Measurements from ENCODE around the gene NUMA1.

Gene NUMA1

GRCh38 chr11:72100462-72100861 is 20.1 kb upstream of the NUMA1 start:
- no peak for DNase-seq (ENCODE audit: low spot score)

DNA sequence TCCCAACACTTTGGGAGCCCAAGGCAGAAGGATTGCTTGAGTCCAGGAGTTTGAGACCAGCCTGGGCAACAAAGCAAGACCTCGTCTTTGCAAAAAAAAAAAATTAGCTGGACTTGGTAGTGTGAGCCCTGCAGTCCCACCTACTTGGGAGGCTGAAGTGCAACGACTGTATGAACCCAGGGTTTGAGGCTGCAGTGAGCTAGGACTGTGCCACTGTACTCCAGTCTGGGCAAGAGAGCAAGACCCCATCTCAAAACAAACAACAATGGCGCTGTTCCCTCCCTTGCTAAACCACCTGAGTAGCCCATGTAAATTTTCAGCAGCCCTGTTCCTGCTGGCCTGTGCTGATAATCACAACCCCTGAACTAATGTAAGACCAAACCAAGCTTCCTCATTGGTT is 19.7 kb upstream of the NUMA1 start:
- DNase-seq (ENCODE audit: low spot score), result no peak

GRCh38 chr11:72098741-72099140 is 18.4 kb upstream of the NUMA1 start:
- DNase-seq (ENCODE audit: low spot score), result no peak

DNA sequence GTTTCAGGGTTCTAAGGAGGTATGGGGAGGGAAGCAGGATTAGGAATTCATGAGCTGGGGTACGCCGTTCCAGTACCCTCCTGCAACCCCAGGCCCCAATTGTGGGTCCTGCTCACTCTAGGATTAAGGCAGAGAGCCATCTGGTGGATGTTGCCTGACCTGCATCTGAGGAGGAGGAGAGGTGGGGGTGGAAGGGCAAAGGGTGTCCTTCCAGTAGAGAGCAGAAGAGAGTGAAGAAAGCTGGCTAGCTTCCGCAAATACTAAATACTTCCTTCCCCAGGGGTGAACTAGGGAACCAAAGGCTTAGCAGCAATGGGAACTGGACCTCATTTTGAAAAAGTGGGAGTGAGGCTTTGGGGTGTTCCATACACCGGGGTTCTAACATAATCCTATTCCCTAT is 10.9 kb upstream of the NUMA1 start:
- DNase-seq (ENCODE audit: low spot score), result peak; percentile 82

- DNase-seq (ENCODE audit: low spot score), result no peak
Observed at GRCh38 chr11:72088076-72088808, 7.9 kb upstream of the NUMA1 start.

GRCh38 chr11:72085621-72086351 is 5.4 kb upstream of the NUMA1 start:
- DNase-seq (ENCODE audit: low spot score), result no peak

DNA sequence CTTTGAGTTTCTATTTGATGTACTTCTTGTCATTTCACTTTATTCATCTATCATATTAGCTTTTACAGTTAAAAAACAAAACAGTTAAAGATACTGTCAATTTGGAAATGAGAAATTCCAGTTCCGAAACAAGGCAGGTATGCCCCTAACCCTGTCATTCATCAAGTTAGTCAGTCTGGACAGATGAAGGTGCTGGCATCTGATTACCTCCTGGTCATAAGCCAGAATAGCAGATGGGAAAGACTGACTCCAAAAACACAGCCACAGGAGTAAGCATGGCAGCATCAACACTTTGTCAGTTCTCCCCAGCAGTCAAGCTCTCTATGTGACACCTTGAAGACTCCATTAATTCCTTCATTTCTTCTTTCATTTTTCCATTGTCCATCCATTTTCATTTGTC is 4.6 kb upstream of the NUMA1 start:
- DNase-seq (ENCODE audit: low spot score), result no peak

GRCh38 chr11:72084076-72084475 is 3.7 kb upstream of the NUMA1 start:
- DNase-seq (ENCODE audit: low spot score), result no peak

GRCh38 chr11:72083414-72083813 is 3.1 kb upstream of the NUMA1 start:
- no peak for DNase-seq (ENCODE audit: low spot score)

- DNase-seq (ENCODE audit: low spot score), result no peak
Observed at GRCh38 chr11:72081821-72082453, 1.6 kb upstream of the NUMA1 start.

GRCh38 chr11:72081184-72081644 is 872 bp upstream of the NUMA1 start:
- no peak for DNase-seq (ENCODE audit: low spot score)

- DNase-seq (ENCODE audit: low spot score), result no peak
Observed at GRCh38 chr11:72079819-72080325, 470 bp downstream of the NUMA1 start.

DNA sequence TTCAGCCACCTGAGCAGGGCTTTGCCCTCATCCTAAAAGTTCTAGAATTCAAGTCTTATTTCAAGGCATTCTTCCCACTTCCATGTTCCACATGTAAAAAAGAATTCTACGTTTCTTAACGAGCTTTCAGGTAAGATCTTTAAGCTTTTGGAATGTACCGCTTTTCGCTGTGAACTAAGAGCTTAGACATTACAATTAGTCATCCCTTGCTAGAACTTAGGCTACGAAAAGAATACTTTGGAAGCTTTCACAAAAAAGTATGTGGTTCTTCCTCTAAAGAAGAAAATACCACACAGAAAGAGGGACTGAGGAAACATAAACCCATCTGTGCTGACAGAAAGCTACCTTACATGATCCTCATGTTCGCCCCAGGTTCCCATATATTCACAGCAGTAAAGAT is 1.9 kb downstream of the NUMA1 start:
- DNase-seq (ENCODE audit: low spot score), result no peak

DNA sequence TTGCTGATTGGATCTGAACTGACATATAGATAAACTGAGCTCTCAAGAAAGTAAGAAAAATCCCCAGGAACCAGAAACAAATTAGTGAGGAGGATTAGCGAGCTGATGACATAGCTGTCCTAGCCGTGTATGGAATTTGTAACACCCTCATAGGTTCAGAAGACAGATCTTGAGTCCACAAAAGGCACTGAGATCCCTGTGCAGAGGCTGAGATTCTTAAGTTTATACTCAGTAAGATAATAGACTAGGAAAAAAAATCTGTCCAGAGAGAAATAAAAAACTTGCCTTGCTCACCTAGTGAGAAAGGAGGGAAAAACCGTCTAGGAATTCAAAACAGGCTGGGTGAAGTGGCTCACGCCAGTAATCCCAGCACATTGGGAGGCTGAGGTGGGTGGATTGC is 4.6 kb downstream of the NUMA1 start:
- no peak for DNase-seq (ENCODE audit: low spot score)

GRCh38 chr11:72075109-72075508 is 5.2 kb downstream of the NUMA1 start:
- DNase-seq (ENCODE audit: low spot score), result no peak

- DNase-seq (ENCODE audit: low spot score), result peak; percentile 60
Observed at GRCh38 chr11:72072348-72072747, 8.0 kb downstream of the NUMA1 start.

DNA sequence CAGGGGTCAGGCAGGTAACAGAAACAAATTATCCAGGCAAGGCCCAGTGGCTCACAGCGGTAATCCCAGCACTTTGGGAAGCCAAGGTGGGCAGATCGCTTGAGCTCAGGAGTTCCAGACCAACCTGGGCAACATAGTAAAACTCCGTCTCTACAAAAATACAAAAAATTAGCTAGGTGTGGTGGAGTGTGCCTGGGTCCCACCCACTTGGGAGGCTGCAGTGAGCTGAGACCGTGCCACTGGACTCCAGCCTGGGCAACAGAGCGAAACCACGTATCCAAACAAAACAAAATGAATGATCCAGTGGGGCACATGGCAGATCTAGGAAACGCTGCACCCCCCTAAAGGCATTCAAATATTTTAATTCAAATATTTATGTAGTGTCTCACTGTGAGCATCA is 9.9 kb downstream of the NUMA1 start:
- no peak for DNase-seq (ENCODE audit: low spot score)

DNA sequence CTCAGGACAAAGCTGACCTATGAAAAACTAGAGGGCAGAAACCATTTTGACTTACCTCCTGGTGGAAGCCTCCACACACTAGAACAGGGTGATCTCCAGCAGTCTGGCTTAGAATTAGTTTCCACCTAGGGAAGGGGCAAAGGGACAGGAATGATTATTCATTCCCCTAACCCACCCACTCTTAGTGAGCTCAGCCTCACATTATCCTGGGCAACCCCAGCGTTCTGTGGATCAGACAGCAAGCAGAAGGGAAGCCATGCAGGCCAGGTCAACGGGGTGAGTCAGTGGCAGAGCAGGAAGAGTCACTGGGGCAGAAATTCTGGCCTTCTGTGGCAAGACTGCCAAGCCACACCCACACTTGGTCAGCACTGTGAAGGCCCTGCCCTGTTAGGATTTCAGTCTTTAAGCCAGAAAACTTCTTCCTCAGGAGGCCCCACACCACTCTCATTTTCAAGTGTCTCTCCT is 10.5 kb downstream of the NUMA1 start:
- DNase-seq (ENCODE audit: low spot score), result peak; percentile 92

GRCh38 chr11:72069200-72069599 is 11.1 kb downstream of the NUMA1 start:
- DNase-seq (ENCODE audit: low spot score), result no peak

- no peak for DNase-seq (ENCODE audit: low spot score)
Observed at GRCh38 chr11:72067676-72068075, 12.7 kb downstream of the NUMA1 start.

- DNase-seq (ENCODE audit: low spot score), result no peak
Observed at GRCh38 chr11:72067266-72067665, 13.1 kb downstream of the NUMA1 start.

GRCh38 chr11:72066855-72067254 is 13.5 kb downstream of the NUMA1 start:
- no peak for DNase-seq (ENCODE audit: low spot score)

All from AG20443 (cell line).